Measurements from ENCODE around the gene SEMA6A. TPM values are rescaled to one million over a fixed set of nuclear protein-coding genes. Genes with fewer than 3 reads are reported as not detected.

The SEMA6A gene
- total and polyA plus RNA-seq, 4 donors = 3.7 to 11.4 (median 5.6) TPM

DNA sequence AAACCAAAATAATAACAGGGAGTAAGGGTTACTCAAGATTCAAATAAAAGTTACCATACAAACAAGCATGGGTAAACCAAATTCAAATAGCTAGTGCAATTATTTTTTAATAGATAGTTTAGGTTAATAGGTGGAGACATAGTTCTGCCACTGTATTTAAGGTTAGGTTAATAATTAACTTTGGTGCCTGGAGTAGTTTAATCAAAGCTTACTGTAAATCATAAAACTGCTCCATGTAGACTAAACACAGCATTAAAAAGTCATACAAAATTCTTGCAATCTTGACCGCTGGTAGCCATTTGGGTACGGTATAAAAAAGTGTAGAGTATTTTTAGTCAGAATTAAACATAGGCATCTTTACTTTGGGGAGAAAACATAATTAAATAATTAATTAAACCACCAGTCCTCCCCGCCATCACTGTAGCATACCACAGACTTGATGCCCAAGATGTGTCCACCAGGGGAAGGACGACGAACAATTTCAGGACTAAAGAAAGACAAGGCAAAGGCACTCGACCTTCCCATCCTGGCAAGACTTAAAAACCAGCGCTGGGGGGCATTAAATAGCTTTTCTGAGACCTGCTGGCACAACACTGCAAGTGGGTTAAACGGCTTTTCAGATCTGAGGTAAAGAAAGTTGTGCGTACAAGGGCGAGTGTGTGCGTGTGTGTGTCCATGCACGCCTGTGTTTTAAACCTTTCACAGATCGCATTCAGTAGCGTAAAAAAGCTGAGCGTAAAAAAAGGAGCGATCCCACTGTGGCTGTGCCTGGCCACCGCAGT, 2.9 kb downstream of the SEMA6A start:
- no peak for DNase-seq (ENCODE audit: low spot score)
- Histone ChIP-seq H3K27ac (ENCODE audit: low read depth in 1 of 2, low read length in 2 of 2) (peak overlapping the region in 1 of 2 donors; percentile 37), H3K27me3 (ENCODE audit: control insufficient read depth in 4 of 4, insufficient read depth in 4 of 4, low read length in 3 of 4) (peaks cover 0 to 7% (median 4%) of the 10 kb centered on the region in 4 donors), H3K4me1 (ENCODE audit: control insufficient read depth in 4 of 4, insufficient read depth in 4 of 4, low read length in 3 of 4) (peaks cover 12 to 44% (median 37%) of the 10 kb centered on the region in 4 donors), H3K36me3 (ENCODE audit: control insufficient read depth in 4 of 4, insufficient read depth in 3 of 4, low read depth in 1 of 4, low read length in 3 of 4) (no peaks in the 10 kb centered on the region), H3K4me3 (ENCODE audit: low read depth in 1 of 3, low read length in 3 of 3) (peak overlapping the region in 2 of 3 donors; percentile 11 to 76), H3K9me3 (ENCODE audit: control insufficient read depth in 4 of 4, low read length in 3 of 4) (no peaks in the 10 kb centered on the region), H3K9ac (ENCODE audit: low read depth in 1 of 2, low read length in 2 of 2) (no peak overlapping the region)
- TF ChIP-seq, protein P1, sequence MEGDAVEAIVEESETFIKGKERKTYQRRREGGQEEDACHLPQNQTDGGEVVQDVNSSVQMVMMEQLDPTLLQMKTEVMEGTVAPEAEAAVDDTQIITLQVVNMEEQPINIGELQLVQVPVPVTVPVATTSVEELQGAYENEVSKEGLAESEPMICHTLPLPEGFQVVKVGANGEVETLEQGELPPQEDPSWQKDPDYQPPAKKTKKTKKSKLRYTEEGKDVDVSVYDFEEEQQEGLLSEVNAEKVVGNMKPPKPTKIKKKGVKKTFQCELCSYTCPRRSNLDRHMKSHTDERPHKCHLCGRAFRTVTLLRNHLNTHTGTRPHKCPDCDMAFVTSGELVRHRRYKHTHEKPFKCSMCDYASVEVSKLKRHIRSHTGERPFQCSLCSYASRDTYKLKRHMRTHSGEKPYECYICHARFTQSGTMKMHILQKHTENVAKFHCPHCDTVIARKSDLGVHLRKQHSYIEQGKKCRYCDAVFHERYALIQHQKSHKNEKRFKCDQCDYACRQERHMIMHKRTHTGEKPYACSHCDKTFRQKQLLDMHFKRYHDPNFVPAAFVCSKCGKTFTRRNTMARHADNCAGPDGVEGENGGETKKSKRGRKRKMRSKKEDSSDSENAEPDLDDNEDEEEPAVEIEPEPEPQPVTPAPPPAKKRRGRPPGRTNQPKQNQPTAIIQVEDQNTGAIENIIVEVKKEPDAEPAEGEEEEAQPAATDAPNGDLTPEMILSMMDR (IDR thresholded peaks at IDR 0.05; ENCODE audit: low read depth, low read length, missing input control) = no peak
- TF ChIP-seq FOXA2 (IDR thresholded peaks at IDR 0.05) (no peak), TAF1 (conservative IDR thresholded peaks at IDR 0.05) (no peak), EGR1 (IDR thresholded peaks at IDR 0.05; ENCODE audit: low read depth in 2 of 2) (no peak), SP1 (IDR thresholded peaks at IDR 0.05) (no peak), HNF4G (IDR thresholded peaks at IDR 0.05) (no peak), HNF4A (conservative IDR thresholded peaks at IDR 0.05) (no peak), YY1 (IDR thresholded peaks at IDR 0.05) (no peak), RXRA (IDR thresholded peaks at IDR 0.05) (no peak)
- TF ChIP-seq, protein P2, sequence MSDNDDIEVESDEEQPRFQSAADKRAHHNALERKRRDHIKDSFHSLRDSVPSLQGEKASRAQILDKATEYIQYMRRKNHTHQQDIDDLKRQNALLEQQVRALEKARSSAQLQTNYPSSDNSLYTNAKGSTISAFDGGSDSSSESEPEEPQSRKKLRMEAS (IDR thresholded peaks at IDR 0.05) = no peak
- TF ChIP-seq, protein P3, sequence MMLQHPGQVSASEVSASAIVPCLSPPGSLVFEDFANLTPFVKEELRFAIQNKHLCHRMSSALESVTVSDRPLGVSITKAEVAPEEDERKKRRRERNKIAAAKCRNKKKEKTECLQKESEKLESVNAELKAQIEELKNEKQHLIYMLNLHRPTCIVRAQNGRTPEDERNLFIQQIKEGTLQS (IDR thresholded peaks at IDR 0.05) = no peak
- 27% methylated on average over 17 of the region's 17 CpGs for WGBS

DNA sequence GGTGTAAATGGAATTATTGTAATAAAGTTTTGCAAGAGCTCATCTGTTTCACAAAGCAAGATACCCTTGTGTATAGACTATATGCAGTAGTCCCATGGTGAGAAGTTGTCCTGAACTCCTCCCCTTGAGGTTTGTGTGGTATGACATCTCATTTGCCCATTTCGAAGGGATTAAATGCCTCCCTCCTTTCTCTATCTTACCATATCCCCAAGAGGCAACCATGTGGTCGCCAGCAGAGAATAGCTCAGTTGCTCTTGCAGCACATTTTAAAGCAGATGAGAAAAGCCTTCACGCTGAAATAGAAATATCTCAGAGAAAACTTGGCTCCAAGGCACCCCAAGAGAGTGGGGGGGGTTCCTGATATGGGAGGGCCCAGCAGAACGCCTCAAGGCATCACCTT, 4.6 kb downstream of the SEMA6A start:
- Histone ChIP-seq H3K27ac (ENCODE audit: low read depth in 1 of 2, low read length in 2 of 2) (no peak overlapping the region), H3K4me3 (ENCODE audit: low read depth in 1 of 3, low read length in 3 of 3) (no peak overlapping the region), H3K9ac (ENCODE audit: low read depth in 1 of 2, low read length in 2 of 2) (no peak overlapping the region), H3K9me3 (ENCODE audit: control insufficient read depth in 4 of 4, low read length in 3 of 4) (no peaks in the 10 kb centered on the region), H3K36me3 (ENCODE audit: control insufficient read depth in 4 of 4, insufficient read depth in 3 of 4, low read depth in 1 of 4, low read length in 3 of 4) (no peaks in the 10 kb centered on the region), H3K4me1 (ENCODE audit: control insufficient read depth in 4 of 4, insufficient read depth in 4 of 4, low read length in 3 of 4) (peaks cover 10 to 30% (median 26%) of the 10 kb centered on the region in 4 donors), H3K27me3 (ENCODE audit: control insufficient read depth in 4 of 4, insufficient read depth in 4 of 4, low read length in 3 of 4) (peaks cover 0 to 6% (median 4%) of the 10 kb centered on the region in 4 donors)
- WGBS = 71% methylated on average over 4 of the region's 4 CpGs
- TF ChIP-seq TAF1 (conservative IDR thresholded peaks at IDR 0.05) = no peak
- TF ChIP-seq, protein P1 (IDR thresholded peaks at IDR 0.05; ENCODE audit: low read depth, low read length, missing input control) = no peak
- TF ChIP-seq, protein P4, sequence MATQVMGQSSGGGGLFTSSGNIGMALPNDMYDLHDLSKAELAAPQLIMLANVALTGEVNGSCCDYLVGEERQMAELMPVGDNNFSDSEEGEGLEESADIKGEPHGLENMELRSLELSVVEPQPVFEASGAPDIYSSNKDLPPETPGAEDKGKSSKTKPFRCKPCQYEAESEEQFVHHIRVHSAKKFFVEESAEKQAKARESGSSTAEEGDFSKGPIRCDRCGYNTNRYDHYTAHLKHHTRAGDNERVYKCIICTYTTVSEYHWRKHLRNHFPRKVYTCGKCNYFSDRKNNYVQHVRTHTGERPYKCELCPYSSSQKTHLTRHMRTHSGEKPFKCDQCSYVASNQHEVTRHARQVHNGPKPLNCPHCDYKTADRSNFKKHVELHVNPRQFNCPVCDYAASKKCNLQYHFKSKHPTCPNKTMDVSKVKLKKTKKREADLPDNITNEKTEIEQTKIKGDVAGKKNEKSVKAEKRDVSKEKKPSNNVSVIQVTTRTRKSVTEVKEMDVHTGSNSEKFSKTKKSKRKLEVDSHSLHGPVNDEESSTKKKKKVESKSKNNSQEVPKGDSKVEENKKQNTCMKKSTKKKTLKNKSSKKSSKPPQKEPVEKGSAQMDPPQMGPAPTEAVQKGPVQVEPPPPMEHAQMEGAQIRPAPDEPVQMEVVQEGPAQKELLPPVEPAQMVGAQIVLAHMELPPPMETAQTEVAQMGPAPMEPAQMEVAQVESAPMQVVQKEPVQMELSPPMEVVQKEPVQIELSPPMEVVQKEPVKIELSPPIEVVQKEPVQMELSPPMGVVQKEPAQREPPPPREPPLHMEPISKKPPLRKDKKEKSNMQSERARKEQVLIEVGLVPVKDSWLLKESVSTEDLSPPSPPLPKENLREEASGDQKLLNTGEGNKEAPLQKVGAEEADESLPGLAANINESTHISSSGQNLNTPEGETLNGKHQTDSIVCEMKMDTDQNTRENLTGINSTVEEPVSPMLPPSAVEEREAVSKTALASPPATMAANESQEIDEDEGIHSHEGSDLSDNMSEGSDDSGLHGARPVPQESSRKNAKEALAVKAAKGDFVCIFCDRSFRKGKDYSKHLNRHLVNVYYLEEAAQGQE (IDR thresholded peaks at IDR 0.05) = no peak
- TF ChIP-seq YY1 (IDR thresholded peaks at IDR 0.05) = no peak
- TF ChIP-seq, protein P5, sequence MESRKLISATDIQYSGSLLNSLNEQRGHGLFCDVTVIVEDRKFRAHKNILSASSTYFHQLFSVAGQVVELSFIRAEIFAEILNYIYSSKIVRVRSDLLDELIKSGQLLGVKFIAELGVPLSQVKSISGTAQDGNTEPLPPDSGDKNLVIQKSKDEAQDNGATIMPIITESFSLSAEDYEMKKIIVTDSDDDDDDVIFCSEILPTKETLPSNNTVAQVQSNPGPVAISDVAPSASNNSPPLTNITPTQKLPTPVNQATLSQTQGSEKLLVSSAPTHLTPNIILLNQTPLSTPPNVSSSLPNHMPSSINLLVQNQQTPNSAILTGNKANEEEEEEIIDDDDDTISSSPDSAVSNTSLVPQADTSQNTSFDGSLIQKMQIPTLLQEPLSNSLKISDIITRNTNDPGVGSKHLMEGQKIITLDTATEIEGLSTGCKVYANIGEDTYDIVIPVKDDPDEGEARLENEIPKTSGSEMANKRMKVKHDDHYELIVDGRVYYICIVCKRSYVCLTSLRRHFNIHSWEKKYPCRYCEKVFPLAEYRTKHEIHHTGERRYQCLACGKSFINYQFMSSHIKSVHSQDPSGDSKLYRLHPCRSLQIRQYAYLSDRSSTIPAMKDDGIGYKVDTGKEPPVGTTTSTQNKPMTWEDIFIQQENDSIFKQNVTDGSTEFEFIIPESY (IDR thresholded peaks at IDR 0.05) = no peak
- no peak for TF ChIP-seq FOXA2 (IDR thresholded peaks at IDR 0.05)
- no peak for TF ChIP-seq FOXA1 (IDR thresholded peaks at IDR 0.05)
- TF ChIP-seq HNF4A (conservative IDR thresholded peaks at IDR 0.05) = no peak
- no peak for TF ChIP-seq RXRA (IDR thresholded peaks at IDR 0.05)
- no peak for TF ChIP-seq EGR1 (IDR thresholded peaks at IDR 0.05; ENCODE audit: low read depth in 2 of 2)
- TF ChIP-seq HNF4G (IDR thresholded peaks at IDR 0.05) = no peak
- TF ChIP-seq, protein P2 (IDR thresholded peaks at IDR 0.05) = no peak
- DNase-seq (ENCODE audit: low spot score) = no peak

Data from liver (tissue), 9 donors.